Right lobe of liver (tissue), 6 donors: ENCODE results near the gene ATG5. TPM values are rescaled to one million over a fixed set of nuclear protein-coding genes. Genes with fewer than 3 reads are reported as not detected.

Source experiments
- ATAC-seq, 4 donors: fragments of 200-7000 bp; cut with Tn5 transposase; one replicate each; pipeline ENCODE4 v1.9.1; 2020; ENCODE audit warnings: mild to moderate bottlenecking in 4 of 4, moderate library complexity in 4 of 4
- DNase-seq, 3 donors: peaks; one replicate each; pipeline ENCODE4 v3.0.0-alpha.2; 2020
- H3K27ac ChIP-seq, 3 donors: fragments of 200-600 bp; one replicate each; pipeline ENCODE4 v1.8.0; 2022
- H3K27me3 ChIP-seq, 2 donors: fragments of 200-600 bp; one replicate each; pipeline ENCODE4 v1.8.0; 2022
- H3K36me3 ChIP-seq, 4 donors: fragments of 200-600 bp; sonication (generic) in 1 of 4; one replicate each; pipeline versions ENCODE4 v1.5.1 to v1.8.0; 2017 to 2022; ENCODE audit warnings: control low read depth in 1 of 4
- H3K4me1 ChIP-seq, 4 donors: fragments of 200-600 bp; sonication (generic) in 1 of 4; one replicate each; pipeline versions ENCODE4 v1.5.1 to v1.8.0; 2017 to 2022; ENCODE audit warnings: control low read depth in 1 of 4
- H3K4me3 ChIP-seq, 3 donors: fragments of 200-600 bp; one replicate each; pipeline ENCODE4 v1.8.0; 2022
- H3K9me3 ChIP-seq, 4 donors: fragments of 200-600 bp; sonication (generic) in 1 of 4; one replicate each; pipeline versions ENCODE4 v1.5.1 to v1.8.0; 2017 to 2022; ENCODE audit warnings: control low read depth in 1 of 4
- CTCF ChIP-seq, 4 donors: fragments of 200-600 bp in 3 of 4; fragments of 450-650 bp in 1 of 4; IDR thresholded peaks; one replicate each; pipeline versions ENCODE4 v1.5.1 to v1.8.0; 2016 to 2022; ENCODE audit warnings: antibody characterized with exemption in 4 of 4, mild to moderate bottlenecking in 2 of 4
- POLR2A ChIP-seq: fragments of 450-650 bp; IDR thresholded peaks from one replicate; pipeline ENCODE4 v1.6.1; 2017; ENCODE audit warnings: antibody characterized with exemption, mild to moderate bottlenecking
- WGBS: methylation state at CpG from one replicate; pipeline ENCODE4 v1.1.6; 2018; ENCODE audit warnings: low coverage, low lambda C conversion rate; ENCODE audit not compliant: insufficient coverage; ENCODE audit errors: missing lambda C conversion rate; 5-methylcytosine and 5-hydroxymethylcytosine counted together
- intact Hi-C, 2 donors: fragments of 100-400 bp; cut with DNase I; formaldehyde crosslinking; loops; one replicate each; pipeline versions ENCODE4 v1.11.2 to v1.14.1; 2022
- total RNA-seq, 6 experiments: library from RNA; depleted of rRNA in 2 of 6; stranded (reverse); fragments of >200 nt in 2 of 6; fragmentation: NEBNext Ultra II Directional in 3 of 6; extraction: Animal tissue kit (Norgen Biotek cat#: 25700) in 3 of 6; gene quantifications; one replicate each; pipeline versions ENCODE4 v1.1.0 to v1.2.4, GENCODE V29; 2016 to 2023
- donor health status: DM: no; HTN: yes; CAD: no.
- donor health status: DM: no; HTN: no; CAD: no.
- donor health status: DM: no; HTN: no; CAD: no.
- donor health status: DM: no; HTN: yes; CAD: no.
- donor health status: DM: no; HTN: yes; CAD: no.

The ATG5 gene
- total RNA-seq, 6 experiments from 2014 or later, result 12.8 to 27.8 (median 16.3) TPM

DNA sequence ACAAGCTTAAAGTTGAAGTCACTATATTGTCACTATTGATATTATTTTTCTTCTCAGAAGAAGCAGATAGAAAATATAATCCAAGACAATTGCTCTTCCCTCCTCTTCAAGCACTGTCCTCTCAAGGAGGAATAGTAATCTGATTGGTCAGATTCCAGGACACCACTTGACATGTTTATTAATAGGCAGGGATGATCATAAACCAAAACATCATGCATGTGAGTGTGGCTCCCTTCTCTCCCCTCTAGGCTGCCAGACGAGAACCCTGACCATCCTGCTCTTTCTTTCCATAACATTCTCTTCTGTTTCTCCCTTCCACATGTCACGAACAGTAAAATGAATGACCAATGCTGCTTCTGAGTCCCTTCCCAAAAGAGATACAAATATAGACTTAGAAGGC lies 7.5 kb downstream of the ATG5 start:
- DNase-seq, result no peak
- Histone ChIP-seq H3K4me3 (no peak overlapping the region), H3K4me1 (no peaks in the 10 kb centered on the region), H3K36me3 (no peaks in the 10 kb centered on the region), H3K9me3 (no peaks in the 10 kb centered on the region), H3K27ac (no peak overlapping the region), H3K27me3 (no peaks in the 10 kb centered on the region)
- intact Hi-C loops, result no loop called here
- no peak for ATAC-seq
- TF ChIP-seq POLR2A (no peak), CTCF (IDR thresholded peaks at IDR 0.05) (no peak)
- 45% methylated on average over 2 of the region's 2 CpGs for WGBS

DNA sequence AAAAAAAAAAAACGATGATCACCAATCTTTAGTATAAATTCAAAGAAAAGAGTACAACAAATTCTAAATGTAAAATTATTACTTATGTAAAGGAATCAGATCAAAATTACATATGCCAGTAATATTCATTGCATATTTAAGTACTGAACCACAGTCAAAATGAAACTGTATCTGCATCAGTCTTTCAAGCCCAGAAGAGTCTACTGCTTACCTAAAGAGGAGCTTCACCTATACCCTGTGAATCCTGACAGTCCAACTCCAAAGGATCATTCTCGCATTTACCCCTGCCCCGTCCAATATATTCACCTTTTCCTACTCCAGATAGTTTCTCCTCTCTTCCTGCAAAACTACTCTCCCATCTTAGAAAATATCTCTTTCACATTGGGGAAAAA lies 9.2 kb downstream of the ATG5 start:
- no peaks in the 10 kb centered on the region for H3K27me3 ChIP-seq
- TF ChIP-seq CTCF (IDR thresholded peaks at IDR 0.05) (no peak), POLR2A (no peak)
- no peaks in the 10 kb centered on the region for H3K4me1 ChIP-seq
- WGBS, result 77% methylated on average over 3 of the region's 3 CpGs
- ATAC-seq (no peak), DNase-seq (no peak)
- H3K9me3 ChIP-seq, result no peaks in the 10 kb centered on the region
- no peaks in the 10 kb centered on the region for H3K36me3 ChIP-seq
- intact Hi-C loops, result no loop called here
- no peak overlapping the region for H3K4me3 ChIP-seq
- no peak overlapping the region for H3K27ac ChIP-seq

DNA sequence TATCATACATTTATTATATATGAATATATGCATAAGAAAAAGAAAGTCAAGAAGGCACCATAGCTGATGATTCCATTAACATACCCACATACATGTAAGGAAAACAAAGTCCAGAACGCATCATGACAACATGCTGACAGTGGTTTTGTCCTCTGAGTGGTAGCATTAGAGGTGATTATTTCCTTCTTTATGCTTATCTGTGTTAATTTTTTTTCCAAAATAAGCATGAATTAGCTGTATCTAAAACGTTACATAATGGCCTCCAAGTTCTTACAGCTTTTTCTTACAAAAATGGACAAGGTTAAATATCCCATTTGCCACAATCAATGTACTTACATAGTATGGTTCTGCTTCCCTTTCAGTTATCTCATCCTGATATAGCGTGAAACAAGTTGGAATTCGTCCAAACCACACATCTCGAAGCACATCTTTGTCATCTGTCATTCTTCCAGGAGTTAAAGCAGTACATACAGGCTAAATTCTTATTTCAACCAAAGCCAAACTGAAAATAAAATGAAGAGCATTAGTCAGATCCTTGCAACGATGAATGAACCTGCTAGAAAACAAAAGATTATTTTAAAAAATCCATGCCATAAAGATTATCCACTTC lies 9.7 kb downstream of the ATG5 start:
- whole genome bisulfite sequencing, result 54% methylated on average over 6 of the region's 6 CpGs
- TF ChIP-seq POLR2A (no peak), CTCF (IDR thresholded peaks at IDR 0.05) (no peak)
- H3K9me3 ChIP-seq, result no peaks in the 10 kb centered on the region
- intact Hi-C loops, result no loop called here
- no peaks in the 10 kb centered on the region for H3K4me1 ChIP-seq
- H3K27me3 ChIP-seq, result no peaks in the 10 kb centered on the region
- ATAC-seq (no peak), DNase-seq (no peak)
- H3K36me3 ChIP-seq, result no peaks in the 10 kb centered on the region
- no peak overlapping the region for H3K4me3 ChIP-seq
- H3K27ac ChIP-seq, result no peak overlapping the region

GRCh38 chr6:106309766-106310373 lies 15.7 kb downstream of the ATG5 start:
- H3K9me3 ChIP-seq, result no peaks in the 10 kb centered on the region
- no peaks in the 10 kb centered on the region for H3K27me3 ChIP-seq
- ATAC-seq (peak; percentile 78 to 92 (median 80)), DNase-seq (no peak)
- TF ChIP-seq CTCF (IDR thresholded peaks at IDR 0.05) (no peak), POLR2A (no peak)
- H3K4me3 ChIP-seq, result no peak overlapping the region
- peak overlapping the region in 1 of 3 donors; percentile 32 for H3K27ac ChIP-seq
- WGBS, result 78% methylated on average over 3 of the region's 3 CpGs
- intact Hi-C loops, result no loop called here
- H3K4me1 ChIP-seq, result peaks cover 0 to 10% (median 3%) of the 10 kb centered on the region in 4 donors
- H3K36me3 ChIP-seq, result peaks cover 0 to 10% (median 0%) of the 10 kb centered on the region in 4 donors
